HG02678 (cell line): Measurements from ENCODE around the gene ZNF91.
"Not testable (repeated sequence)": the region's sequence is repeated elsewhere in the genome, so short reads cannot be mapped to it uniquely, and the experiment has no call there.

Experiments
- ATAC-seq: cut with Tn5 transposase; IDR thresholded peaks from one replicate; pipeline ENCODE4 v1.9.1; 2021; ENCODE audit warnings: mild to moderate bottlenecking, moderate library complexity; ENCODE audit not compliant: unreplicated experiment

The ZNF91 gene

GRCh38 chr19:23321403-23321802, 73.9 kb downstream of the ZNF91 start:
- not testable (repeated sequence) for ATAC-seq

GRCh38 chr19:23319571-23319970, 75.7 kb downstream of the ZNF91 start:
- not testable (repeated sequence) for ATAC-seq

- ATAC-seq: not testable (repeated sequence)
Observed at GRCh38 chr19:23318941-23319340, 76.3 kb downstream of the ZNF91 start.

DNA sequence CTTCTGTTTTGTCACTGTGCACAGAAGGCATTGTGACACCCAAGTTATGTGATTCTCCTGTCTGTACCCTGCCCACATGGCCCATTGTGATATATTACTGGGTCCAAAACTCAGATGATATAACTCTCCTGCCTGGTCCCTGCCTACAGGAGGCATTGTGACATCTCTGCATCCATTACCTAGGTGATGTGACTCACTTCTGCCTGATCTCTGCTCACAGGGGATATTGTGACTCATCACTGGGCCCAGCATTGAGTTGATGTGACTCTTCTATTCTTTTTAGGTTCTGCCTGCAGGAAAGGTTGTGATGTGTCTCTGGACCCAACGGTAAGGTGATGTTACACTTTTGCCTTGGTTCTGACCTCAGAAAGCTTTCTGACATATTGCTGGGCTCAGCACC, 77.1 kb downstream of the ZNF91 start:
- no peak for ATAC-seq

- no peak for ATAC-seq
Observed at GRCh38 chr19:23315286-23315685, 80.0 kb downstream of the ZNF91 start.

DNA sequence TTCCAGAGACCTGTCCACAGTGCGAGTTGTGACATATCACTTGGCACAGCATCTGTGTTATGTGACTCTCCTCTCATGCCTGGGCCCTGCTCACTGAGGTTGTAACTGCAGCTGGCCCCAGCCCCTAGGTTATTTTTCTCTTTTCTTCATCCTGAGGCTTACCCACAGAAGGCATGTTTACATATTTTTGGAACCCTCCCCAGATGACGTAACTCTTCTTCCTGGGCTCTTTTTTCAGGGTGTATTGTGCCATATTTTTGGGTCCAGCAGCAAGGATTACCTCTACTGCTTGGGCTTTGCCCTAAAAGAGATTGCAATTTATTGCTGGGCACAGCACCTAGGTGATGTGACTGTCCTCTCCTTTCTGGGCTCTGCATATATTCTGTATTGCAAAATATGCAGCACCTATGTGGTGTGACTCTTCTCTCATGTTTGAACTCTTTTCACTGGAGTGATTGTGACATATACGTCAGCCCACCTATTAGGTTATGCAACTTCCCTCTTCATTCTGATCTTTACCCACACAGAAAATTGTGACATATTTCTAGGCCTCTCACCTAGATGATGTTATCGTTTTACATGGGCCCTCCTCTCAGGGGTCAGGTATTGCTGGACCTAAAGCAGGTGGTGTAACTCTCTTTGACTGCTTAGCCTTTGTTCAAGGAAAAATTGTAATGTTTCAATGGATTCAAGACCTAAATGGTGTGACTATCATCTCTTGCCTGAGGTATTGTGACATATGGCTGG, 80.6 kb downstream of the ZNF91 start:
- ATAC-seq: no peak

- ATAC-seq: no peak
Observed at GRCh38 chr19:23313196-23313595, 82.1 kb downstream of the ZNF91 start.

- no peak for ATAC-seq
Observed at GRCh38 chr19:23312515-23312914, 82.8 kb downstream of the ZNF91 start.

DNA sequence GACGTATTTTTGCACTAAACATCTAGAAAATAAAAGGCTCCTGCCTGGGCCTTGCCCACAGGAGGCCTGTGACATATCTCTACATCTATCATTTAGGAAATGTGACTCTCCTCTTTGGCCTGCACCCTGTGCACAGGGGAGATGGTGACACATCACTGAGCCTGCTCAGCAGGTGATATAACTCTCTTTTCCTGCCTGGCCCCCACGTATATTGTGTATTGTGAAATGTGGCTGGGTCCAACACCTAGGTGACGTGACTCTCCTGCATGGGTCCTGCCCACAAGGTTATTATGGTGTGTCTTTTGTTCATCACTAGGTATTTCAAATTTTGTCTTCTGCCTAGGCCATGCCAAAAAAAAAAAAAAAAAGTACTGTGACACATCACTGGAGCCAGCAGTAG, 83.7 kb downstream of the ZNF91 start:
- ATAC-seq: no peak

GRCh38 chr19:23310729-23311211, 84.5 kb downstream of the ZNF91 start:
- ATAC-seq: no peak

DNA sequence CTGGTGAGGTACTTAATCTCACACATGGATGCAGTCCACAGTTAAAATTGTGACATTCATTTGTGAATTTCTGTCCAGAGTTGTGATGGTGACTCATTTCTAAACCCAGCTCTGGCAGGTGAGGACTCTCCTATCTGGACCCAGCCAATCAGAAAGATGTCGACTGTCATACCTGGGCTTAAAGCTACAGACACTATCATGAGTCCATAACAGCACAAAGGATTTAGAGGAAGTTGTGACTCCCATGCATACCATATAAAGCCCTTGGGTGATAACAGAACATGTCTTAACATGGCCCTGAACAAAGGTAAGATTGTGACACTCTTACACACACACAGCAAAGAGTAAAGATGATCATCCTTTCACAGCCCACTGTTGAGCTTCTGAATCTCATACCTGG, 85.3 kb downstream of the ZNF91 start:
- ATAC-seq: no peak

DNA sequence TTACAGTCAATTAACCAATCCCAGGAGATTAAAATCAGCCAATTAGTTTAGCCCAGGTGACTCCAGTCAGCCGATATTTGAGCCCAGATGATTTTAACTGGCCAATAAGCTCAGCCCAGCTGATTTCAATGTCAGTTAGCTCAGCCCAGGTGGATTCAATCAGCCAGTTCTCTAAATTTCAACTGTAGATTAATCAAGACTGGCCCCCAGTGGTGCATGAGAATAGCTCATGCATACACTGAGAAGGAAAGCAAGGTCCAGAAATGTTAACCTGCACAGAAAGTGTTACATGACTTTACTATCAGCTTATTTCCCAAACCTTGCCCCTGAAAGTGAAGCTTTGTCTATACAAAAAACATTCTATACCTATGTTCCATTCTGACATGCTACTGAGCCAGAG, 89.7 kb downstream of the ZNF91 start:
- no peak for ATAC-seq

- no peak for ATAC-seq
Observed at GRCh38 chr19:23304238-23304637, 91.0 kb downstream of the ZNF91 start.

DNA sequence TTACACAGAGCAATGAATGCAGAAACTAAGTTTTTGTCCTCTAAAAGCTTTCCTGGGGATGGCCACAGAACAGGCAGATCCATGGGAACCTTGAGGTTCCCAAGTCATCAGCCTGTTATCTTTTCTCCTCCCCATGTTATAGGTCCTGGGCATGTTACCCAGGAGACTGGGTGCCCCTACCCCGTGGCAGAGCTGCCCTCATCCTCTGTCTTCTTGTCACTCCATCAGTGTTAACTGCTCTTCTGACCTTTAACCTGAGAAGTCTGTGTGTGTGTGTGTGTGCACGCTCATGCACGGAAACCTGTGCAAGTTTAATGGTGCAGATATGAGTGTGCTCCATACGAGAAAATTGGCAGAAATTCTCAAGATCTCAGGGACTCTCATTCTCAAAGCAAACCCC, 101.1 kb downstream of the ZNF91 start:
- no peak for ATAC-seq

DNA sequence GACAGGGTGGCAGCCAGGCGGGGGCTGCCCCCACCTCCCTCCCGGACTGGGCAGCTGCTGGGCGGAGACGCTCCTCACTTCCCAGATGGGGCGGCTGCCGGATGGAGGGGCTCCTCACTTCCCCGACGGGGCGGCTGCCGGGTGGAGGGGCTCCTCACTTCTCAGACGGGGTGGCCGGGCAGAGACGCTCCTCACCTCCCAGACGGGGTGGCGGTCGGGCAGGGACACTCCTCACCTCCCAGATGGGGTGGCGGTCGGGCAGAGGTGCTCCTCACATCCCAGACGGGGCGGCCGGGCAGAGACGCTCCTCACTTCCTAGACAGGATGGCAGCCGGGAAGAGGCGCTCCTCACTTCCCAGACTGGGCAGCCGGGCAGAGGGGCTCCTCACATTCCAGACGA, 105.3 kb downstream of the ZNF91 start:
- ATAC-seq: not testable (repeated sequence)
